GM12878 (cell line): ENCODE data around the gene P2RY11. TPM values are rescaled to one million over a fixed set of nuclear protein-coding genes. Genes with fewer than 3 reads are reported as not detected.
A peak's percentile ranks its signal among the peaks of the same experiment; 100 is the strongest.

ENCODE experiments used
- ATAC-seq: fragments of 200-7000 bp; cut with Tn5 transposase; 3 replicates; pipeline ENCODE4 v1.9.1; 2020; ENCODE audit warnings: mild to moderate bottlenecking, moderate library complexity
- BruUV-seq: library from RNA; stranded (reverse); fragments of 400-500 nt; replicated peaks from 2 replicates; lab custom pipeline; 2021; lab: Mats Ljungman, UMichigan
- CTCF ChIA-PET: fragments of 300-600 bp; sonication (Branson Sonifier 250); formaldehyde crosslinking; extraction: SDS; loops from one replicate; lab custom pipeline; 2021; ENCODE audit warnings: inconsistent platforms; lab: Yijun Ruan, JAX
- POLR2A ChIA-PET: fragments of 350-600 bp; formaldehyde crosslinking; extraction: SDS; loops from one replicate; lab custom pipeline; 2021; ENCODE audit warnings: inconsistent platforms; lab: Charles Lee
- RAD21 ChIA-PET: fragments of 300-600 bp; sonication (Branson Sonifier 250); formaldehyde crosslinking; loops from one replicate; lab custom pipeline; 2023; ENCODE audit warnings: antibody characterized with exemption; ENCODE audit not compliant: unreplicated experiment; lab: Charles Lee
- SMC1A ChIA-PET: fragments of 300-600 bp; sonication (Branson Sonifier 250); formaldehyde crosslinking; loops from one replicate; lab custom pipeline; 2023; ENCODE audit not compliant: unreplicated experiment, uncharacterized antibody; lab: Charles Lee
- DNase-seq: peaks from one replicate; pipeline ENCODE4 v3.0.0-alpha.2; 2011; ENCODE audit warnings: low read depth, low spot score
- FAIRE-seq: peaks from 3 replicates; lab custom pipeline; 2011; peaks lifted over from hg19 to GRCh38; lab: Jason Lieb, UNC
- H2AFZ ChIP-seq: 2 replicates; pipeline ENCODE4 v1.6.0; 2011; ENCODE audit warnings: low read depth, low read length, control low read depth; ENCODE audit not compliant: control insufficient read depth
- H3K27ac ChIP-seq: 2 replicates; pipeline ENCODE4 v1.5.1; 2011; ENCODE audit warnings: control low read depth; ENCODE audit not compliant: control insufficient read depth, insufficient read depth
- H3K27me3 ChIP-seq, 2 experiments: replicated peaks in 1 of 2; 2 replicates each; pipeline versions ENCODE4 v1.6.0 to v1.6.1; 2011; ENCODE audit warnings: low read length in 1 of 2; ENCODE audit not compliant: control insufficient read depth in 2 of 2, insufficient read depth in 2 of 2
- H3K36me3 ChIP-seq, 2 experiments: 2 replicates each; pipeline ENCODE4 v1.5.1; 2011; ENCODE audit warnings: low read length in 1 of 2; ENCODE audit not compliant: control insufficient read depth in 2 of 2, insufficient read depth in 2 of 2
- H3K4me1 ChIP-seq: 2 replicates; pipeline ENCODE4 v1.6.1; 2011; ENCODE audit warnings: mild to moderate bottlenecking, low read length, moderate library complexity, mixed read lengths; ENCODE audit not compliant: control insufficient read depth, insufficient read depth
- H3K4me2 ChIP-seq: 2 replicates; pipeline ENCODE4 v1.6.0; 2011; ENCODE audit warnings: control low read depth; ENCODE audit not compliant: control insufficient read depth, insufficient read depth
- H3K4me3 ChIP-seq: fragments of 200-600 bp; sonication (generic); 2 replicates; pipeline ENCODE4 v1.5.1; 2016
- H3K79me2 ChIP-seq: 2 replicates; pipeline ENCODE4 v1.6.0; 2011; ENCODE audit warnings: low read length; ENCODE audit not compliant: control insufficient read depth, insufficient read depth
- H3K9ac ChIP-seq: 2 replicates; pipeline ENCODE4 v1.8.0; 2011; ENCODE audit warnings: low read length, control low read depth, mixed read lengths; ENCODE audit not compliant: control insufficient read depth, insufficient read depth
- H3K9me3 ChIP-seq: replicated peaks from 3 replicates; pipeline ENCODE4 v1.5.1; 2011; ENCODE audit warnings: mild to moderate bottlenecking, low read length; ENCODE audit not compliant: control insufficient read depth, insufficient read depth
- H4K20me1 ChIP-seq: 2 replicates; pipeline ENCODE4 v1.6.0; 2011; ENCODE audit not compliant: control insufficient read depth, insufficient read depth
- EED ChIP-seq: sonication (generic); IDR thresholded peaks from 2 replicates; pipeline ENCODE4 v1.6.1; 2016; ENCODE audit warnings: antibody characterized with exemption, low read depth
- MAX ChIP-seq: IDR thresholded peaks from 2 replicates; pipeline ENCODE4 v1.6.1; 2012; ENCODE audit warnings: low read depth, low read length, improper control_type of control experiment
- MXI1 ChIP-seq: fragments of 150-350 bp; IDR thresholded peaks from 2 replicates; pipeline ENCODE4 v1.6.1; 2011; ENCODE audit warnings: low read depth, mild to moderate bottlenecking, inconsistent platforms, low read length, improper control_type of control experiment
- WRNIP1 ChIP-seq: IDR thresholded peaks from 2 replicates; pipeline ENCODE4 v1.6.1; 2011; ENCODE audit warnings: low read depth, low read length, improper control_type of control experiment, borderline replicate concordance
- WGBS: methylation state at CpG from one replicate; pipeline ENCODE4 v1.1.6; 2016; ENCODE audit warnings: low lambda C conversion rate; ENCODE audit not compliant: insufficient replicate concordance, insufficient coverage; ENCODE audit errors: missing lambda C conversion rate; 5-methylcytosine and 5-hydroxymethylcytosine counted together
- in situ Hi-C: fragments of 300-500 bp; cut with MboI; formaldehyde crosslinking; loops from 9 replicates; pipeline ENCODE4 v1.14.3; 2018; ENCODE audit warnings: mixed read lengths
- intact Hi-C: fragments of 100-400 bp; cut with micrococcal nuclease; formaldehyde crosslinking; loops from one replicate; pipeline ENCODE4 v1.14.2; 2022; ENCODE audit not compliant: unreplicated experiment
- polyA plus RNA-seq, 11 experiments: library from polyadenylated mRNA; depleted of rRNA in 4 of 11; unstranded in 6 of 11; stranded (reverse) in 5 of 11; fragments of >200 nt; fragmentation: Nextera tagmentation in 4 of 11; fragmentation: Illumina TruSeq in 1 of 11; extraction: Ambion mirVana in 4 of 11; extraction: Trizol in 1 of 11; gene quantifications; 1 replicate in 1 of 11; 2 replicates in 10 of 11; pipeline versions ENCODE4 v1.2.1 to v1.2.3, GENCODE V29; 2011 to 2016; ENCODE audit warnings: inconsistent platforms in 2 of 11, missing spikeins in 2 of 11, low read depth in 1 of 11
- total RNA-seq, 4 experiments: library from RNA; depleted of rRNA in 3 of 4; stranded (reverse); fragments of >200 nt in 3 of 4; fragmentation: Illumina TruSeq in 1 of 4; extraction: Trizol in 1 of 4; gene quantifications; 2 replicates each; pipeline versions ENCODE4 v1.2.1 to v1.2.3, GENCODE V29; 2013 to 2021

P2RY11 gene
- total and polyA plus RNA-seq, 10 of the 15 experiments (the other 5 are each of a cell fraction or from before 2014, with no cell fraction given): 0.14 to 46.5 (median 7.6) TPM

GRCh38 chr19:10106100-10106936, 5.2 kb upstream of the P2RY11 start, which contains the start of gene PPAN (continued):
- peak; percentile 99 for TF ChIP-seq MXI1
- peak; percentile 100 for TF ChIP-seq MAX

- peaks cover 61% of the 10 kb centered on the region for H3K4me1 ChIP-seq
- no TSS peak for BruUV-seq
- H3K4me3 ChIP-seq: peak overlapping the region; percentile 79
- FAIRE-seq (no peak), ATAC-seq (no peak), DNase-seq (no peak)
- no peaks in the 10 kb centered on the region for H3K9me3 ChIP-seq
- CTCF ChIA-PET: interaction anchor here (1.2 to 9.8 kb wide), 3 partner anchors 7 to 176 kb away, joined by 3 to 171 read pairs (median 4); partner anchors contain the start of gene ANGPTL6
- H4K20me1 ChIP-seq: no peaks in the 10 kb centered on the region
- H3K4me2 ChIP-seq: peak overlapping the region; percentile 97
- H3K36me3 ChIP-seq: peaks cover 18 to 30% of the 10 kb centered on the region in 2 experiments; a peak in 3 of 4 replicates
- WGBS: 14% methylated on average over 10 of the region's 10 CpGs
- H3K27me3 ChIP-seq: no peaks in the 10 kb centered on the region
- SMC1A ChIA-PET: interaction anchor here (0.7 to 11.4 kb wide), 2 partner anchors 7 to 673 kb away, joined by 3 to 150 read pairs; partner anchors contain the start of gene ANGPTL6
- TF ChIP-seq WRNIP1 (0 out of 2 replicates have a peak, but pooled peaks have one; percentile 38), EED (no peak)
- H2AFZ ChIP-seq: no peak overlapping the region
- peak overlapping the region; percentile 100 for H3K27ac ChIP-seq
- intact Hi-C loops: loop anchor here (10.0 kb wide), 1 partner anchor 278 kb away; the partner anchor contains the start of gene TYK2
- in situ Hi-C loops: no loop called here
- H3K79me2 ChIP-seq: peaks cover 53% of the 10 kb centered on the region
- RAD21 ChIA-PET: interaction anchor here (2.7 kb wide), 1 partner anchor 142 kb away, joined by 9 read pairs; no protein-coding TSS in a partner anchor
- H3K9ac ChIP-seq: peak overlapping the region; percentile 95
- POLR2A ChIA-PET: interaction anchor here (0.5 to 2.6 kb wide), 5 partner anchors 8 to 1470 kb away, joined by 3 to 18 read pairs (median 3); partner anchors contain the start of gene ACP5
Measured at GRCh38 chr19:10107254-10107653, 4.2 kb upstream of the P2RY11 start.
